Brain microvascular endothelial cell (primary cell): ENCODE measurements around the gene SNX32.

ENCODE experiments used
- DNase-seq: peaks from one replicate; pipeline ENCODE4 v3.0.0-alpha.2; 2020
- H3K27ac ChIP-seq: fragments of 250-450 bp; sonication (Bioruptor Pico); 2 replicates; pipeline ENCODE4 v1.5.1; 2020; ENCODE audit warnings: mild to moderate bottlenecking, moderate library complexity
- H3K27me3 ChIP-seq: fragments of 250-450 bp; sonication (Bioruptor Pico); replicated peaks from 2 replicates; pipeline ENCODE4 v1.5.1; 2020; ENCODE audit warnings: mild to moderate bottlenecking
- H3K36me3 ChIP-seq: fragments of 250-450 bp; sonication (Bioruptor Pico); replicated peaks from 2 replicates; pipeline ENCODE4 v1.5.1; 2020; ENCODE audit warnings: mild to moderate bottlenecking
- H3K4me3 ChIP-seq: 2 replicates; pipeline ENCODE4 v1.5.1; 2011; ENCODE audit warnings: low read depth, mild to moderate bottlenecking, control low read depth, low read length, moderate library complexity
- CTCF ChIP-seq: IDR thresholded peaks from 2 replicates; pipeline ENCODE4 v1.5.1; 2011; ENCODE audit warnings: low read depth, mild to moderate bottlenecking, moderate library complexity, low read length, control low read depth, inconsistent platforms; ENCODE audit errors: missing control alignments
- in situ Hi-C: cut with HindIII; loops from 2 replicates; pipeline ENCODE4 v1.10.0; 2017; ENCODE audit warnings: low sequenced_read_pairs, low pct_ligation_motif_present

SNX32 gene

DNA sequence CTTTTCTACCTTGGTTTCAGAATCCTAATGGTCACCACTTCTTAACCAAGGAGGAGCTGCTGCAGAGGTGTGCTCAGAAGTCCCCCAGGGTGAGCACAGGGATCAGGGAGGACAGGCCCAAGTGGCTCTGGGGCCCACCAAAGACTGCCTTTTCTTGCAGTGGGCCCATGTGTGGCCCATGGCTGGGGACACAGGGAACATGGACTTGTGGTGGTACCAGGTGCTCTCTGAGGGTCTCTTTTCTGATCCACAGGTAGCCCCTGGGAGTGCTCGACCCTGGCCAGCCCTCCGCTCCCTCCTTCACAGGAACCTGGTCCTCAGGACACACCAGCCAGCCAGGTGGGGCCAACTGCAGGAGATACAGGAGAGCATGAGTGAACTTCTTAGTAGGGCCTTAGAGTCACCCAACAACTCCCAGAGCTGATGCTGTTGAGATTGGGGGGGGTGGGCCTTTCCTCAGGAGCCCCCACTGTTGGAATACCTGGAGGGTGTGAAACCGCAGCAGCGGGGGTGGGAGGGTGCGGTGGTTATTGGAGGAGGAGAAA is 28.5 kb downstream of the SNX32 start:
- H3K4me3 ChIP-seq, result no peak overlapping the region
- in situ Hi-C loops, result no loop called here
- peaks cover 47% of the 10 kb centered on the region for H3K36me3 ChIP-seq
- no peaks in the 10 kb centered on the region for H3K27me3 ChIP-seq
- no peak for DNase-seq
- no peak for TF ChIP-seq CTCF
- no peak overlapping the region for H3K27ac ChIP-seq

- Histone ChIP-seq H3K4me3 (no peak overlapping the region), H3K27me3 (no peaks in the 10 kb centered on the region), H3K36me3 (peaks cover 55% of the 10 kb centered on the region), H3K27ac (no peak overlapping the region)
- no peak for TF ChIP-seq CTCF
- in situ Hi-C loops, result no loop called here
- no peak for DNase-seq
Observed at GRCh38 chr11:65862941-65863888, 29.5 kb downstream of the SNX32 start.

DNA sequence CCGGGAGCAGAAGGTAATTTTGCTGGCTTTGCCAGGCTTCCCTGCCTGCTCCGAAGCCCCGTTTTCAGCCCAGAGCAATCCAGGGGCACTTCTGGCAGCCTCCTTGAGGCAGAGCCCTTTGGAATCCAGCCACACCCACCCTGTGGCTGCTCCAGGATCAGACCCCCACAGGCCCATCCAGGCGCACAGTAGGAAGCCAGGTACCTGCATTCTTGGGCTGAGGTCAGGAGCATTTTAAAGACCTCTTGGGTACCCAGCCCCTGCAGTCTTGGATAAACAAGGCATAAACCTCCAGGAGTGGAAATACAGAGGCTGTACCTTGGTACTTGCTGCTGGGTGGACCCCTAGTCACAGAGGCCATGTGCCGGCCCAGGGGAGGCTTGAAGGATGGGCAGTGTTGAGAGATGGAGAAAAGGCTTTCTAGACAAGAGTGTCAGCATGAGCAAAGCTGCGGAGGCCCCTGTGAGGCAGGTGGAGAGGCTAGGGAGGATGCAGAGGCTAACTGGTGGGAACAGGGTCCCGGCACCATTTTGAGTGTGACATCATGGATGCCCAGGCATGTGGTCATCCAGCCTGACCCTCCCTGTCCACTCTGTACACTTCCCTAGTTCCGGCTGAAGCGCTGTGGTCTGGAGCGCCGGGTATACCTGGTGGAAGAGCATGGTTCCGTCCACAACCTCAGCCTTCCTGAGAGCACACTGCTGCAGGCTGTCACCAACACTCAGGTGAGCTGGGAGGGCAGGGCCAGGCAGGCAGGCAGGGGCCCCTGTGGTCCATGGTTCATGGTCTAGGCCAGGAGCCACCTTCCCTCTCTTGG is 30.3 kb downstream of the SNX32 start:
- no peak for TF ChIP-seq CTCF
- Histone ChIP-seq H3K36me3 (peaks cover 64% of the 10 kb centered on the region), H3K4me3 (no peak overlapping the region), H3K27ac (no peak overlapping the region), H3K27me3 (no peaks in the 10 kb centered on the region)
- in situ Hi-C loops, result no loop called here
- DNase-seq, result no peak

DNA sequence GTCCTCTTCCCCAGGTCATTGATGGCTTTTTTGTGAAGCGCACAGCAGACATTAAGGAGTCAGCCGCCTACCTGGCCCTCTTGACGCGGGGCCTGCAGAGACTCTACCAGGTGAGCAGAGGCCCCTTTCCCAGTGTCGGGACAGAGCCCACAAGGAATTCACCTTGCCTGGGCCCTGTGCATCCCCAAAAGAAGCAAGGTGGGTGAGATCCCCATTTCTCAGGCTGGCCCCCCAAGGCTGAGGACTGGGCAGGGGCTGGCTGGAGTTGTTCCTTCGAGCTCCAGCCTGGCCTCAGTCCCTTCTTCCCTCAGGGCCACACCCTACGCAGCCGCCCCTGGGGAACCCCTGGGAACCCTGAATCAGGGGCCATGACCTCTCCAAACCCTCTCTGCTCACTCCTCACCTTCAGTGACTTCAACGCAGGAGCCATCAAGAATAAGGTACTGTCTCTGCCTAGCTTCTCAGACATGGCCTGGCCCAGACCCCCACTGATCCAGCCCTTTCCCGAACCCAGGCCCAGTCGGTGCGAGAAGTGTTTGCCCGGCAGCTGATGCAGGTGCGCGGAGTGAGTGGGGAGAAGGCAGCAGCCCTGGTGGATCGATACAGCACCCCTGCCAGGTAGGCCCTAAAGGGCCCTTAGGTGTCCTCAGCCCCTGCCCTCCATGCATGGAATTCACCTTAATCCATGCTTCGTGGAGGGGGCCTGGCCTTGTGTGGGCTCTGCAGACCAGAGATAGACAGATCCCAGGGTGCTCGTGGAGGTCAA is 31.1 kb downstream of the SNX32 start:
- Histone ChIP-seq H3K27me3 (no peaks in the 10 kb centered on the region), H3K27ac (no peak overlapping the region), H3K4me3 (no peak overlapping the region), H3K36me3 (peaks cover 72% of the 10 kb centered on the region)
- in situ Hi-C loops, result no loop called here
- TF ChIP-seq CTCF, result no peak
- no peak for DNase-seq

- Histone ChIP-seq H3K4me3 (no peak overlapping the region), H3K36me3 (peaks cover 77% of the 10 kb centered on the region), H3K27me3 (no peaks in the 10 kb centered on the region), H3K27ac (no peak overlapping the region)
- in situ Hi-C loops, result no loop called here
- TF ChIP-seq CTCF, result no peak
- DNase-seq, result no peak
Observed at GRCh38 chr11:65865550-65866172, 31.9 kb downstream of the SNX32 start.
